ENCODE data around the gene OS9.
"Not testable (repeated sequence)": the region's sequence is repeated elsewhere in the genome, so short reads cannot be mapped to it uniquely, and the experiment has no call there.

OS9 gene

GRCh38 chr12:57666897-57667296 is 27.0 kb upstream of the OS9 start:
- 79% methylated on average over 5 of the region's 5 CpGs for WGBS
- H3K4me1 ChIP-seq (ENCODE audit: insufficient read depth, low read length): no peaks in the 10 kb centered on the region
- no peaks in the 10 kb centered on the region for H3K27me3 ChIP-seq (ENCODE audit: insufficient read depth, low read length)

GRCh38 chr12:57669691-57670090 is 24.2 kb upstream of the OS9 start:
- not testable (repeated sequence) for H3K9ac ChIP-seq (ENCODE audit: low read depth, low read length); H3K4me3 ChIP-seq (ENCODE audit: low read length); H3K27me3 ChIP-seq (ENCODE audit: insufficient read depth, low read length); H3K27ac ChIP-seq (ENCODE audit: low read depth, low read length); H3K4me1 ChIP-seq (ENCODE audit: insufficient read depth, low read length); H3K9me3 ChIP-seq (ENCODE audit: insufficient read depth, low read depth, low read length); H3K36me3 ChIP-seq (ENCODE audit: insufficient read depth, low read length)
- WGBS: 80% methylated on average over 10 of the region's 10 CpGs

More at GRCh38 chr12:57666897-57667296, 27.0 kb upstream of the OS9 start:
- Histone ChIP-seq H3K27ac (ENCODE audit: low read depth, low read length) (no peak overlapping the region), H3K9me3 (ENCODE audit: insufficient read depth, low read depth, low read length) (peaks cover 26% of the 10 kb centered on the region), H3K36me3 (ENCODE audit: insufficient read depth, low read length) (no peaks in the 10 kb centered on the region), H3K4me3 (ENCODE audit: low read length) (no peak overlapping the region), H3K9ac (ENCODE audit: low read depth, low read length) (no peak overlapping the region)

GRCh38 chr12:57671811-57672210 is 22.1 kb upstream of the OS9 start:
- not testable (repeated sequence) for H3K27me3 ChIP-seq (ENCODE audit: insufficient read depth, low read length); H3K9me3 ChIP-seq (ENCODE audit: insufficient read depth, low read depth, low read length); H3K4me3 ChIP-seq (ENCODE audit: low read length); H3K36me3 ChIP-seq (ENCODE audit: insufficient read depth, low read length); H3K9ac ChIP-seq (ENCODE audit: low read depth, low read length); H3K4me1 ChIP-seq (ENCODE audit: insufficient read depth, low read length); H3K27ac ChIP-seq (ENCODE audit: low read depth, low read length)
- WGBS: 94% methylated on average over 3 of the region's 3 CpGs

GRCh38 chr12:57672801-57673200 is 21.1 kb upstream of the OS9 start:
- Histone ChIP-seq H3K27ac (ENCODE audit: low read depth, low read length) (no peak overlapping the region), H3K9ac (ENCODE audit: low read depth, low read length) (no peak overlapping the region), H3K4me3 (ENCODE audit: low read length) (no peak overlapping the region), H3K36me3 (ENCODE audit: insufficient read depth, low read length) (no peaks in the 10 kb centered on the region), H3K9me3 (ENCODE audit: insufficient read depth, low read depth, low read length) (peaks cover 3% of the 10 kb centered on the region; the same call in 1 of the 2 replicates), H3K27me3 (ENCODE audit: insufficient read depth, low read length) (peaks cover 4% of the 10 kb centered on the region; the same call in 1 of the 2 replicates), H3K4me1 (ENCODE audit: insufficient read depth, low read length) (no peaks in the 10 kb centered on the region)
- 82% methylated on average over 6 of the region's 6 CpGs for WGBS

- 95% methylated on average over 29 of the region's 29 CpGs for WGBS
- Histone ChIP-seq H3K4me3 (ENCODE audit: low read length) (no peak overlapping the region), H3K9me3 (ENCODE audit: insufficient read depth, low read depth, low read length) (peaks cover 3% of the 10 kb centered on the region; the same call in 1 of the 2 replicates), H3K4me1 (ENCODE audit: insufficient read depth, low read length) (no peaks in the 10 kb centered on the region), H3K9ac (ENCODE audit: low read depth, low read length) (no peak overlapping the region), H3K36me3 (ENCODE audit: insufficient read depth, low read length) (no peaks in the 10 kb centered on the region), H3K27ac (ENCODE audit: low read depth, low read length) (no peak overlapping the region), H3K27me3 (ENCODE audit: insufficient read depth, low read length) (peaks cover 4% of the 10 kb centered on the region; the same call in 1 of the 2 replicates)
Measured at GRCh38 chr12:57674691-57675090, 19.2 kb upstream of the OS9 start.

GRCh38 chr12:57677947-57678346 is 16.0 kb upstream of the OS9 start:
- H3K27me3 ChIP-seq (ENCODE audit: insufficient read depth, low read length); H3K9ac ChIP-seq (ENCODE audit: low read depth, low read length); H3K27ac ChIP-seq (ENCODE audit: low read depth, low read length); H3K9me3 ChIP-seq (ENCODE audit: insufficient read depth, low read depth, low read length); H3K4me1 ChIP-seq (ENCODE audit: insufficient read depth, low read length); H3K36me3 ChIP-seq (ENCODE audit: insufficient read depth, low read length); H3K4me3 ChIP-seq (ENCODE audit: low read length): not testable (repeated sequence)
- WGBS: 86% methylated on average over 6 of the region's 9 CpGs

GRCh38 chr12:57679697-57680096 is 14.2 kb upstream of the OS9 start:
- H3K27me3 ChIP-seq (ENCODE audit: insufficient read depth, low read length): peaks cover 7% of the 10 kb centered on the region; the same call in 1 of the 2 replicates
- no peaks in the 10 kb centered on the region for H3K36me3 ChIP-seq (ENCODE audit: insufficient read depth, low read length)
- H3K4me1 ChIP-seq (ENCODE audit: insufficient read depth, low read length): no peaks in the 10 kb centered on the region
- H3K9ac ChIP-seq (ENCODE audit: low read depth, low read length): no peak overlapping the region
- H3K9me3 ChIP-seq (ENCODE audit: insufficient read depth, low read depth, low read length): no peaks in the 10 kb centered on the region
- H3K27ac ChIP-seq (ENCODE audit: low read depth, low read length): no peak overlapping the region
- no peak overlapping the region for H3K4me3 ChIP-seq (ENCODE audit: low read length)

GRCh38 chr12:57687862-57688261 is 6.1 kb upstream of the OS9 start:
- H3K27me3 ChIP-seq (ENCODE audit: insufficient read depth, low read length): peaks cover 13% of the 10 kb centered on the region; the same call in 1 of the 2 replicates
- no peaks in the 10 kb centered on the region for H3K36me3 ChIP-seq (ENCODE audit: insufficient read depth, low read length)
- H3K27ac ChIP-seq (ENCODE audit: low read depth, low read length): no peak overlapping the region
- no peak overlapping the region for H3K9ac ChIP-seq (ENCODE audit: low read depth, low read length)
- no peak overlapping the region for H3K4me3 ChIP-seq (ENCODE audit: low read length)
- no peaks in the 10 kb centered on the region for H3K4me1 ChIP-seq (ENCODE audit: insufficient read depth, low read length)
- WGBS: 71% methylated on average over 4 of the region's 4 CpGs
- no peaks in the 10 kb centered on the region for H3K9me3 ChIP-seq (ENCODE audit: insufficient read depth, low read depth, low read length)

GRCh38 chr12:57688931-57689330 is 5.0 kb upstream of the OS9 start:
- Histone ChIP-seq H3K27me3 (ENCODE audit: insufficient read depth, low read length) (peaks cover 12% of the 10 kb centered on the region; the same call in 1 of the 2 replicates), H3K4me1 (ENCODE audit: insufficient read depth, low read length) (no peaks in the 10 kb centered on the region), H3K36me3 (ENCODE audit: insufficient read depth, low read length) (no peaks in the 10 kb centered on the region), H3K27ac (ENCODE audit: low read depth, low read length) (no peak overlapping the region), H3K4me3 (ENCODE audit: low read length) (no peak overlapping the region), H3K9ac (ENCODE audit: low read depth, low read length) (no peak overlapping the region), H3K9me3 (ENCODE audit: insufficient read depth, low read depth, low read length) (no peaks in the 10 kb centered on the region)
- WGBS: no CpG with 5 or more reads among the region's 2 CpGs

GRCh38 chr12:57692500-57692899 is 1.4 kb upstream of the OS9 start:
- 93% methylated on average over 14 of the region's 15 CpGs for WGBS
- H3K36me3 ChIP-seq (ENCODE audit: insufficient read depth, low read length): peaks cover 12% of the 10 kb centered on the region
- no peak overlapping the region for H3K4me3 ChIP-seq (ENCODE audit: low read length)
- H3K27ac ChIP-seq (ENCODE audit: low read depth, low read length): no peak overlapping the region
- no peaks in the 10 kb centered on the region for H3K9me3 ChIP-seq (ENCODE audit: insufficient read depth, low read depth, low read length)
- H3K4me1 ChIP-seq (ENCODE audit: insufficient read depth, low read length): no peaks in the 10 kb centered on the region; the same call in 1 of the 2 replicates
- H3K27me3 ChIP-seq (ENCODE audit: insufficient read depth, low read length): no peaks in the 10 kb centered on the region; the same call in 1 of the 2 replicates
- H3K9ac ChIP-seq (ENCODE audit: low read depth, low read length): no peak overlapping the region

- Histone ChIP-seq H3K4me1 (ENCODE audit: insufficient read depth, low read length) (no peaks in the 10 kb centered on the region; the same call in 1 of the 2 replicates), H3K36me3 (ENCODE audit: insufficient read depth, low read length) (peaks cover 12% of the 10 kb centered on the region), H3K27ac (ENCODE audit: low read depth, low read length) (no peak overlapping the region), H3K9ac (ENCODE audit: low read depth, low read length) (no peak overlapping the region), H3K9me3 (ENCODE audit: insufficient read depth, low read depth, low read length) (no peaks in the 10 kb centered on the region), H3K4me3 (ENCODE audit: low read length) (peak overlapping the region; percentile 30), H3K27me3 (ENCODE audit: insufficient read depth, low read length) (no peaks in the 10 kb centered on the region; the same call in 1 of the 2 replicates)
- 64% methylated on average over 10 of the region's 10 CpGs for WGBS
Measured at GRCh38 chr12:57693317-57693658, 644 bp upstream of the OS9 start.

GRCh38 chr12:57694459-57695019 is 607 bp downstream of the OS9 start:
- Histone ChIP-seq H3K27me3 (ENCODE audit: insufficient read depth, low read length) (no peaks in the 10 kb centered on the region; the same call in 1 of the 2 replicates), H3K9me3 (ENCODE audit: insufficient read depth, low read depth, low read length) (no peaks in the 10 kb centered on the region), H3K36me3 (ENCODE audit: insufficient read depth, low read length) (peaks cover 12% of the 10 kb centered on the region), H3K27ac (ENCODE audit: low read depth, low read length) (no peak overlapping the region), H3K4me3 (ENCODE audit: low read length) (peak overlapping the region; percentile 95), H3K9ac (ENCODE audit: low read depth, low read length) (peak overlapping the region; percentile 83), H3K4me1 (ENCODE audit: insufficient read depth, low read length) (no peaks in the 10 kb centered on the region; the same call in 1 of the 2 replicates)
- WGBS: 4% methylated on average over 15 of the region's 15 CpGs
